ENCODE measurements around the gene PCP4. TPM values are rescaled to one million over a fixed set of nuclear protein-coding genes. Genes with fewer than 3 reads are reported as not detected.

PCP4 gene
- total and polyA plus RNA-seq, 9 of the 15 experiments (the other 6 are each of a cell fraction or from before 2014, with no cell fraction given), result not detected

DNA sequence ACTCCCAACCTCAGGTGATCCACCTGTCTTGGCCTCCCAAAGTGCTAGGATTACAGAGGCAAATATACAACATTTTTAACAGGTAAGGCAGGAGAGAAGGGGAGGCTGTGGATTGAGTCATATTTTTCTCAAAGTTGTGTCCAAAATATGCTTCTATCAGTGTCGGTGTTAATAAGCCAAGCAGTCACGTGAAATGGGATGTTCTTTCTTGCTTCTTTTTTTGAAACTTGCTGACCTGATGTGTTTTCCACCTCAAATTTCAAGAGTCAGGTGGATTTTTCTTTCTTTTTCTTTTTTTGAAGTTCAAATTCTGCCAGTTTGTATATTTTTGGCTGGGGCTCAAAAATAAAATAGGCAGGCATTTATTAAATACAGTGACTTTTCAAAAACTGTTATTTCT is 91.5 kb downstream of the PCP4 start (continued):
- TF ChIP-seq TAF1 (IDR thresholded peaks at IDR 0.05; ENCODE audit: control insufficient read depth, extremely low read depth, insufficient read depth, low read length, severe bottlenecking), result no peak
- no peak for TF ChIP-seq JUND (IDR thresholded peaks at IDR 0.05; ENCODE audit: borderline replicate concordance, low read depth, low read length)
- no peak for TF ChIP-seq JUND (tag; IDR thresholded peaks at IDR 0.05; ENCODE audit: borderline replicate concordance, low read depth, low read length)
- no peak for TF ChIP-seq ZNF780A (CRISPR knock-in tag; IDR thresholded peaks at IDR 0.05)

DNA sequence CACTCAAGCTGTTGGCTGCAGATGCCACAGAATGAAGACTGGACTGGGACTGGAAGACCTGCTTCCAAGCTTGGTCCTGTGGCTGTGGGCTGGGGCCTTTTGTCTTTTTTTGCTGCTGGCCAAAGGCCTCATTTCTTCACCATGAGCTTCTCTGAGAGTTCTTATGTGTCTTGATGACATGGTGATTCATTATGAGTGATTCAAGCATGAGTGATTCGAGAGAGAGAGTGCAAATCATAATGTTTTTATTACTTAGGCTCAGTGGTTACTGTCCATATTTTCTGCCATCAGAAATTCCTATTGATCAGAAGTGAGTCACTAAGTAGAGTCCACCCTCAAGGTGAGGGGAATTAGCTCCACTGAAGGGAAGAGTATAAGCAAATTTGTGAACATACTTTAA is 94.0 kb downstream of the PCP4 start:
- FAIRE-seq (no peak), ATAC-seq (no peak), DNase-seq (ENCODE audit: extremely low read depth in 1 of 4, low spot score in 3 of 4) (no peak)
- no TSS peak for BruUV-seq (replicated peaks)
- no peak overlapping the region for H3K4me2 ChIP-seq (ENCODE audit: insufficient read depth, low read length)
- CTCF ChIA-PET (ENCODE audit: low intra/inter-chr PET ratio), result no interaction called here
- no peak overlapping the region for H3K27ac ChIP-seq (ENCODE audit: extremely low read depth, low read depth, low read length)
- intact Hi-C loops (cut with micrococcal nuclease), result no loop called here
- no peaks in the 10 kb centered on the region for H3K27me3 ChIP-seq (ENCODE audit: control insufficient read depth in 2 of 2, insufficient read depth in 2 of 2, low read length in 2 of 2)
- WGBS (ENCODE audit: insufficient coverage, low coverage, missing lambda C conversion rate), result 4% methylated on average over 1 of the region's 1 CpG
- no peak overlapping the region for H2AFZ ChIP-seq (ENCODE audit: low read depth, low read length)
- in situ Hi-C loops (cut with MboI), result no loop called here
- TF ChIP-seq ZNF507 (tag; conservative IDR thresholded peaks at IDR 0.05) (no peak), PURB (CRISPR knock-in tag; IDR thresholded peaks at IDR 0.05; ENCODE audit: low read depth) (no peak), MAFK (IDR thresholded peaks at IDR 0.05; ENCODE audit: low read length) (no peak), KAT7 (CRISPR knock-in tag; IDR thresholded peaks at IDR 0.05; ENCODE audit: borderline replicate concordance) (no peak), JUNB (CRISPR knock-in tag; conservative IDR thresholded peaks at IDR 0.05) (no peak)
- TF ChIP-seq, protein P1, sequence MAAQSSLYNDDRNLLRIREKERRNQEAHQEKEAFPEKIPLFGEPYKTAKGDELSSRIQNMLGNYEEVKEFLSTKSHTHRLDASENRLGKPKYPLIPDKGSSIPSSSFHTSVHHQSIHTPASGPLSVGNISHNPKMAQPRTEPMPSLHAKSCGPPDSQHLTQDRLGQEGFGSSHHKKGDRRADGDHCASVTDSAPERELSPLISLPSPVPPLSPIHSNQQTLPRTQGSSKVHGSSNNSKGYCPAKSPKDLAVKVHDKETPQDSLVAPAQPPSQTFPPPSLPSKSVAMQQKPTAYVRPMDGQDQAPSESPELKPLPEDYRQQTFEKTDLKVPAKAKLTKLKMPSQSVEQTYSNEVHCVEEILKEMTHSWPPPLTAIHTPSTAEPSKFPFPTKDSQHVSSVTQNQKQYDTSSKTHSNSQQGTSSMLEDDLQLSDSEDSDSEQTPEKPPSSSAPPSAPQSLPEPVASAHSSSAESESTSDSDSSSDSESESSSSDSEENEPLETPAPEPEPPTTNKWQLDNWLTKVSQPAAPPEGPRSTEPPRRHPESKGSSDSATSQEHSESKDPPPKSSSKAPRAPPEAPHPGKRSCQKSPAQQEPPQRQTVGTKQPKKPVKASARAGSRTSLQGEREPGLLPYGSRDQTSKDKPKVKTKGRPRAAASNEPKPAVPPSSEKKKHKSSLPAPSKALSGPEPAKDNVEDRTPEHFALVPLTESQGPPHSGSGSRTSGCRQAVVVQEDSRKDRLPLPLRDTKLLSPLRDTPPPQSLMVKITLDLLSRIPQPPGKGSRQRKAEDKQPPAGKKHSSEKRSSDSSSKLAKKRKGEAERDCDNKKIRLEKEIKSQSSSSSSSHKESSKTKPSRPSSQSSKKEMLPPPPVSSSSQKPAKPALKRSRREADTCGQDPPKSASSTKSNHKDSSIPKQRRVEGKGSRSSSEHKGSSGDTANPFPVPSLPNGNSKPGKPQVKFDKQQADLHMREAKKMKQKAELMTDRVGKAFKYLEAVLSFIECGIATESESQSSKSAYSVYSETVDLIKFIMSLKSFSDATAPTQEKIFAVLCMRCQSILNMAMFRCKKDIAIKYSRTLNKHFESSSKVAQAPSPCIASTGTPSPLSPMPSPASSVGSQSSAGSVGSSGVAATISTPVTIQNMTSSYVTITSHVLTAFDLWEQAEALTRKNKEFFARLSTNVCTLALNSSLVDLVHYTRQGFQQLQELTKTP (IDR thresholded peaks at IDR 0.05; ENCODE audit: low read depth in 1 of 2, partially characterized antibody in 2 of 2), result no peak
- TF ChIP-seq, protein P2, sequence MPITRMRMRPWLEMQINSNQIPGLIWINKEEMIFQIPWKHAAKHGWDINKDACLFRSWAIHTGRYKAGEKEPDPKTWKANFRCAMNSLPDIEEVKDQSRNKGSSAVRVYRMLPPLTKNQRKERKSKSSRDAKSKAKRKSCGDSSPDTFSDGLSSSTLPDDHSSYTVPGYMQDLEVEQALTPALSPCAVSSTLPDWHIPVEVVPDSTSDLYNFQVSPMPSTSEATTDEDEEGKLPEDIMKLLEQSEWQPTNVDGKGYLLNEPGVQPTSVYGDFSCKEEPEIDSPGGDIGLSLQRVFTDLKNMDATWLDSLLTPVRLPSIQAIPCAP (CRISPR knock-in tag; IDR thresholded peaks at IDR 0.05; ENCODE audit: borderline replicate concordance), result no peak
- H3K9ac ChIP-seq (ENCODE audit: insufficient read depth in 1 of 2, low read depth in 2 of 2, low read length in 2 of 2), result no peak overlapping the region
- no peaks in the 10 kb centered on the region for H4K20me1 ChIP-seq (replicated peaks; ENCODE audit: control insufficient read depth, insufficient read depth, low read length)
- H3K4me1 ChIP-seq (replicated peaks in 1 of 2; ENCODE audit: control insufficient read depth in 2 of 2, insufficient read depth in 2 of 2, low read length in 2 of 2), result no peaks in the 10 kb centered on the region
- no peaks in the 10 kb centered on the region for H3K79me2 ChIP-seq (ENCODE audit: control insufficient read depth, insufficient read depth, low read length)
- H3K9me1 ChIP-seq (ENCODE audit: control insufficient read depth, insufficient read depth, low read length), result no peaks in the 10 kb centered on the region
- H3K9me3 ChIP-seq (replicated peaks; ENCODE audit: control insufficient read depth, insufficient read depth, low read depth, low read length), result no peaks in the 10 kb centered on the region
- no peak overlapping the region for H3K4me3 ChIP-seq
- POLR2A ChIA-PET, result no interaction called here
- H3K36me3 ChIP-seq (ENCODE audit: control insufficient read depth, insufficient read depth, low read length), result no peaks in the 10 kb centered on the region

Data from K562 (cell line).